ENCODE data around the gene USP15.

USP15 gene

DNA sequence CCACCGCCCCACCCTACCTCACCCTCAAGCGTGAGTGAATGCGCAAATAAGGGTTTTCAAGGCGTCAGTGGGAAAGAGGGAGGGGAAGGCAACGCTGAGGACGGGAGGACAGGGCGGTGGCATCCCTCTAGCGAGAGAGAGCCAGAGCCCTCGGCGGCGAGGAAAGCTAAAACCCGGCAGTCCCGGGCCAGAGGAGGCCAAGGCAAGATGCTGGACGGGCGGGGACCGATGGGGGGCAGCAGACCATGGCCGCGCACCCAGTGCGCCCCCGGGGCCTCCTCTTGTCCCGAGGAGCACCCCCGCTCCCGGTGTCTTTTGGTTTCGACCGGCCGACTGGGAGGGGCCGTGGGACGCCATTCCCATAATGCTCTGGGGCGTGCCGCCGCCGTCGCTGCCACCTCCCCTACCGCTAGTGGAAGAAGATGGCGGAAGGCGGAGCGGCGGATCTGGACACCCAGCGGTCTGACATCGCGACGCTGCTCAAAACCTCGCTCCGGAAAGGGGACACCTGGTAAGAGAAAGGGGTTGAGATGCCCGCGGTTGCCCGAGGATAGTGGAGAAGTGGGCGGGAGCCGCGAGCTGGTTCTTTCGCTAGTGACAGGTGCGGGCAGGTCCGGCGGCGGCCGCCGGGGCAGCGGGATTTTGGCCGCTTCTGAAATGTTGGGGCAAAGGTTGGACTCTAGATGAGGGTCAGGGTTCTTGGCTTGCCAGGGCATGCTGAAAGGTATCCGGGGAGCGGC is at the start of gene USP15:
Gene USP15 (plus strand): TSS at position 412 of the 740 bp plus-strand sequence. CDS start 11 bp downstream, at position 423.
- DNase-seq, result peak; percentile 98

DNA sequence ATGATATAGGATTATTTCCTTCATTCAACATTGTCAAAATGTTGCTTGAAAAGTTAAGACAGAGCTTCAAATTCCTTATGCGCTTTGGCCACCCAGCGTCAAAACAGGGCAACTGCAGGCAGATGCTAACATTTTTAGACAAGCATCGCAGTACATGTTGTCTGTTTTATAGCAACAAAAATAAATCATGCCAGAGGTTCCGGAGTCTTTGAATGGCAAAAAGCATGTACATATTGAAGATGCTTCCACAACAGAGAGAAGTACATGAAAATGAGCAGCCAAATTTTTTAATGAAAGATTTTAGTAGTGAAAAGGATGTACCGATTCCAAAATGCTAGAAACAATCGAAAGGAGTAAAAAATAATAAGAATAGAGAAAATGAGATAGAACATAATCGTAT is 49.8 kb upstream of the USP15 start:
- DNase-seq, result peak; percentile 47

DNA sequence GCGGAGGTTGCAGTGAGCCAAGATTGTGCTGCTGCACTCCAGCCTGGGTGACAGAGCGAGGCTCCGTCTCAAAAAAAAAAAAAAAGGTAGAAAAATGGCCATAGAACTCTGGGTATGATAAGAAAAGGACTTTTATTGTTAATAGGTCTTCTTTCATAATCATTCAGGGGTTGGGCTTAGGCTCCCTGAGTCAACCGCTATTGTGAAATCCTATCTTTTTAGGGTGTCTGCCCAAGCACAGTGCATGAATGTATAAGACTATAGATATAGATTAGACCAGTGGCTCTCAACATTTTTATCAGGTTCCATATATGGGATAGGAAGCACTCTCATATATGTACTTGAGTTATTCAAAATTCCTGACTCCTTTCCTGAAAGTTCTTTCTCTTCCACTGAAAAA is 48.7 kb upstream of the USP15 start:
- DNase-seq, result no peak

DNA sequence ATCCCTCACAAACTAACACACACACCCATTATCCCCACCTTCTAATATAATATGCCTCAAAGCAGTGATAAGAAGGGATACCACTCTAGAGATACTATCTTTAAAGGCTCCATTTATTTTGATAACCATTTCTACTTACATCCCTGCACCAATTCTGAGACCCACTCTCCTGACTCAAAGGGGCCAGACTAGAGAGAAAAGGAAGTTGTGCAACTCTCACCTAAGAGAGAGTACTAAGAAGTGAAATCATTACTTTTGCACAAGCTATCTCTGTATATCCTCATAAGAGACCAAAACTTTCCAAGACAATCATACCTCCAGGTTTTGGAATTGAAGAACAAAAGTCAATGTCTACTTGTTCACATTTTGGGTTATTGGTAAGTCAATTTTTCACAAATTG is 45.4 kb upstream of the USP15 start:
- no peak for DNase-seq

DNA sequence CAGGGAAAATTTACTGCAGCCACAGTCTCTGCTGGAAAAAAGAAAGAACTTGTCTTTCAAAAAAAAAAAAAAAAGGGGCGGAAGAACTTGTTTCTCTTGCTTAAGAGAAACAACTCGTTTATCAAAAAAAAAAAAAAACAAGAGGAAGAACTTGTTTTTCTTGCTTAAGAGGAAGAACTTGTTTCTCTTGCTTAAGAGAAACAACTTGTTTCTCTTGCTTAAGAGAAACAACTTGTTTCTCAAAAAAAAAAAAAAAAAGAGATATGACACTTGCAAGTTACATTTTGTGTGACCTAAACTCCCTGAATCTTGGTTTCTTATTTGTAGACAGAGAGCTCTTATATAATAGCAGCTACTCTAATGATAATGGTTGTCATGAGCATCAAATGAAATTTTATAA is 44.7 kb upstream of the USP15 start:
- DNase-seq, result no peak

DNA sequence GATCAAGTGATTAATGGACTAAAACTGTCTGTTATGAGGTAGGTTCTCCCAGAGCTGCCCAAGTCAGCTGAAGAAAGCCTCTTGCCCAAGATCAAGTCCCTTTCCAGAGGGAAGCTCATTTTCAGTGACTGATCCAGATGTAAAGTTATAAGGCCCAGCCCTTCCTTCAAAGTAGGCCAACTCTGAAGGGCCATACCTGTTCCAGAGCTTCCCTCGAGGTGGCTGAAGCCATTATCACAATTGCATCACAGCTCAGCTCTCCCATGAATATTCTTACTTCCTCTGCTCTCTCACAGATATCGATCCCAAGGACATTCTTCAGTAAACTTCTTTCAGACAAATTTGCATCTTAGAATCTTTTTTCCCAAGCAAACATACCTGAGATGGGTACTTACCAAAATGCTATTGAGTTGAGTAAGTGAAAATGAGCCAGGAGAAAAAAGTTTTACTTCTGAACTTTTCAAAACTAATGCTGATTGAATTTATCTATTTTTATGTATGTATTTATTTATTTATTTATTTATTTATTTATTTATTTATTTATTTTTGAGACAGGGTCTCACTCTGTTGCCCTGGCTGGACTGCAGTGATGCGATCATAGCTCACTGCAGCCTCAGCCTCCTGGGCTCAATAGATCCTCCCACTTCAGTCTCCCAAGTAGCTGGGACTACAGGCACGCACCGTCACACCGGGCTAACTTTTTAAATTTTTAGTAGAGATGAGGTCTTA is 42.6 kb upstream of the USP15 start:
- no peak for DNase-seq

DNA sequence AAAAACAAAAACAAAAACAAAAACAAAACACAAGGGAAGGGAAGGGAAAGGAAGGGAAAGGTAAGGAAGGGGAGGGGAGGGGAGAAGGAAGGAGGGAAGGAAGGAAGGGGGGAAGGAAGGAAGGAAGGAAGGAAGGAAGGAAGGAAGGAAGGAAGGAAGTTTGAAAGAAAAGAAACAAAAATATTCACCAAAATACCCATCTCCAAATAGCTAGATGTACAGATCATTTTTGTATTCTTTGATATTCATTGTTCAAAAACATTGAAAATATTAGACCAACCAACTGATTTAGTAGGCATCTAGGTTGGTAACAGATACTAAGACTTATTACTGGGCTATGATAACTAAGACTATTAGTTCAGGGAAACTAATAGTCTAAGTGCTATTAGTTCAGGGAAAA is 39.1 kb upstream of the USP15 start:
- no peak for DNase-seq

DNA sequence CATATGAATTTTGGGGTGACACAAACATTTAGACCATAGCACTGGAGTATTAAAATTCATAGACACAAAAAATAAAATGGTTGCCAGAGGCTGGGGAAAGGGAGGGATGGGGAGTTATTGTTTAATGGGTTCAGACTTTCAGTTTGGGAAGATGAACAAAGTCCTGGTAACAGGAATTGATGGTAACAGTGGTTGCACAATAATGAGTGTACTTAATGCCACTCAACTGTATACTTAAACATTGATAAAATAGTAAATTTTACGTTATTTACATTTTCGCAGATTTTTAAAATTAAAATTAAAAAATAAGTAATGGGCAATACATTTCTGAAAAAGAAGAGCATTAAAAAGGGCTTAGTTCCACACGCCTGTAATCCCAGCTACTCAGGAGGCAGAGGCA is 35.6 kb upstream of the USP15 start:
- DNase-seq, result no peak

DNA sequence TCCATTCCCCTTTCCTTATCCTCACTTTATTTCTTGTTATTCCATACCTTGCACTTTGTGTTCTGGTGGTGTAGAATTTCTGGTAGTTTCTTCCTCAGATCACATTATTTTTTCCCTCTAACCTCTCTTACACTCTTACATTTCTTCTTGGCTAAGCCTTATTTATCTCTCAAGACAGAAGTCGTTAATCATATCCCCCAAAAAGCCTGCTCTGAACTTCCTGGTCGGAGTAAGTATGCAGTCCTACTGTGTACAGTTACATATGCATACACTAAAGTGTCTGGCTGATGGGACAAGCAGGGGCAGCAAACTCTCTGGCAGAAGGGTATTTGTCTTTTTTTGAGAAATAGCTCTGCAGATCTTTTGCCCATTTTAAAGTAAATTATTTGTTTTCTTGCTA is 33.1 kb upstream of the USP15 start:
- DNase-seq, result no peak

DNA sequence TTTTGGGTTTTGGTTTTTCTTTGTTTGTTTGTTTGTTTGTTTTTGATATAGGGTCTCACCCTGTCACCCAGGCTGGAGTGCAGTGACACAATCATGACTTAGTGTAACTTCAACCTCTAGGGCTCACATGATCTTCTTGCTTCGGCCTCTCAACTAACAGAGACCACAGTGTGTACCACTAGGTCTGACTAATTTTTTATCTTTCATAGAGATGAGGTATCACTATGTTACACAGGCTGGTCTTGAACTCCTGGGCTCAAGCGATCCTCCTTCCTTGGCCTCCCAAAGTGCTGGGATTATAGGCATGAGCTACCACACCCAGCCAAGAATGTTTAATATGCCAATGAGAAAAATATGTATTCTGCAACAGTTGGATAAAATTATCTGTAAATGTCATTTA is 29.6 kb upstream of the USP15 start:
- DNase-seq, result no peak

DNA sequence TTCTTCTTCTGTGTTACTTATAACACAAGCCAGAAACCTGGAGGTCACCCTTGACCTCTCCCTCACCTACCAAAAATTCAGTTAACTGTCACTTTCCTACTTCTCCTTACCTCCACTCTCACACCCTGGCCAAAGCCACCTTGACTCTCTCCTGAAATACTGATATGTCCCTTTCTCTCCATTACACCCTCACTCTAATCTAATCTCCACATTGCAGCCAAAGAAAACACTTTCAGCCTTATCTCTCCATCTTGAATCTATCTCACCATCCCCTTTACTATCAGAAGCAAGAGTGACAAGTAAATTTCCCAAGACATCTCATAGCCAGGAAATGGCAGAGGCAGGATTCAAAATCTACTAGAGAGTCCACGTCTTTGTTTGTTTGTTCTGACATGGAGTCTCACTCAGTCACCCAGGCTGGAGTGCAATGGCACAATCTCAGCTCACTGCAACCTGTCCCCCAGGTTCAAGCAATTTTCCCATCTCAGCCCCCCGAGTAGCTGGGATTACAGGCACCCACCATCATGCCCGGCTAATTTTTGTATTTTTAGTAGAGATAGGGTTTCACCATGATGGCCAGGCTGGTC is 28.0 kb upstream of the USP15 start:
- DNase-seq, result no peak

DNA sequence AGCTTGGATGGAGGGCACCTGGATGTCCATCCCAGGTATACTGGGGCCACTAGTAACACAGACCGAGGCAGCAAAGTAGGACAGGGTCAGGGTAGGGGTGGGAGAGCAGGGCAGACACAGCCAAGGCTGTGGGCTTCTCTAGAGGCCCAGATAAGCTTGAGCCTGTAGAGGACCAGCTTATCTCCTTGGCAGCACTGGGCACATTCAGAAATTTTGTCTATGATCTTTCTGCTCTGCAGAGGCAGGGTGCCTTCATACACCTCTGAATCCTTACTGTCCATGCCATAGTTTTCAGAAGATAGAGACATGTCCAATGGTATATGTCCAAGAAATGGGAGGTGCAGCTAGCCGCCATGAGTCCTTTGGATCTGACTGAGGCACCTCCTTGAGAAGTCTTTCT is 26.4 kb upstream of the USP15 start:
- DNase-seq, result no peak

DNA sequence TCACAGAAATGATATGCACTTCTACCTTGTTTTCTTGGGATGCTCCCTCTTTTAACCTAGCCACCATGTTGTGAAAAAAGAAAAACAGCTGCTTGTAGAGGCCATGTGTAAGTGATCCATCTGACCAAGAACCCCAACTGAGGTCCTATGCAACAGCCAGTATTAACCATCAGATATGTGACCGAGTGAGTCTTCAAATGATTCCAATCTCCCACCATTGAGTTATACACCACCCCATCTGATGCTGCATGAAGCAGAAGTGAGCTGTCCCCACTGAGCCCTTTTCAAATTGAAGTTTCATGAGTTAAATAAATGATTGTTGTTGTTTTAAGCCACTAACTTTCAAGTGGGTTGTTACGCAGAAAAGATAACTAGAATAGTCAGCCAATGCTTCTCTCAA is 20.6 kb upstream of the USP15 start:
- DNase-seq, result no peak

DNA sequence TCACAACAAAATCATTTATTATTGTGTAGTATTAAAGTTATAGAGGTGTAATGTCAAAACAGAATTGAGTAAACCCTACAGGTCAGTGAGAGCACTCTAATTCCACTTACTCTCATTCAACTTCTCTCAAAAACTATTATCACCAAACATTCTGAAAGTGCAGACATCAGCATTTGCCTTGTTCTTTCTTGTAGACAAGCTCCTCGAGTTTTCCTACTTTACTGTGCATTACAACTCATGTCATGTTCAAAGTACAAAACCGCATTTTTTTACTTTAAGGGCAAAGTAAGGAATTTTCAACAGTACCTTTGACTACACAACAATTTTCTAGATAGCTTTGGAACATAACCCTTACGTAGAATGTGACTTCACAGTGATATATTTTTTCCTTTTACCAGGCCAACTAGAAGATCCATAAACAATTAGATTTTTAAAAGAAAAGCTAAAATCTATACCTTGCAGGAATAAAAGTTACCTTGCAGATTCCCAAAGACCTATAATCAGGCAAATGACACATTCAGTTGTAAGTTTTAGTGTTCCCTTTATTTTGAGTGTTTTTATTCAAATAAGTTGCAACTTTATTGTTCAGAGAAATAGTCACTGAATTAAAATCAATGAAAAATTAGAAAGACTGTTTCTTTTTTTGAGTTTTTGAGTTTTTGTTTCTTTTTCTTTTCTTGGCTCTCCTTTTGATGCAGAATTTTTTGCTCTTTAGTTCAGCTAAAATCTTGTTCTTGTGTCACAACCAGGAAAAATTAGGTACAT is 12.7 kb upstream of the USP15 start:
- DNase-seq, result no peak

DNA sequence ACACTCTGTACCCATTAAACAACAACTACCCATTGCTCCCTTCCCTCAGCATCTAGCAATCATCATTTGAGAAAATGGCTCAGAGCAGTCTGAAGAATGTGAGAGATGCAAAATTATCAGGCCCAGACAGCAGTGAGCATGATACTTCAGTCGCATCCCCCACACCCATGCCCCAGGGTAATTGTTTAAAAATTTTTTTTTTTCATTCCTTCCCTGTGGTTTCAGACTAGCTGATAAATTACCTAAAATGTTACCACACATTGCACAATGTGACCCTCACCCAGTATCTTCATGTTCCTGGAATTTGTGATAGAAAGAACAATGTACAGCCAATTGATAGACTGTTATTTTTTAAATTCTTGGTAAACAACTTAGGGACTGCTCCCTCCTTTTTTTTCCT is 11.3 kb upstream of the USP15 start:
- no peak for DNase-seq

DNA sequence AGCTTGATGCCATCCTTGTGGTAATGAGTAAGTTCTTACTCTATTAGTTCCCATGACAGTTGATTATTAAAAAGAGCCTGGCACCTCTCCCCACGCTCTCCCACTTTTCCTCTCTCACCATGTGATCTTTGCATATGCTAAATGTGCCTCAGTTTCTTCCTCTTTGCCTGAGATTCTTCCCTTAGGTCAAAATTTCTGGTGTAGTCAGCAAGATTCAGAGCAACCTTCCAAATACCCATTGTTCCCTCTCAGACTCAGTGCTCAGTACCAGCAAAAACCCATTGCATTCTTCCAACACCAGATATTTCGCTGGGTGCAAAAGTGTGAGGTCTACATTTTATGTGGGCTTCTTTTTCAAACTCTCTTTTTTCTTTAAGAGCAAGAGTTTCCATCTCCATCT is 10.8 kb upstream of the USP15 start:
- DNase-seq, result no peak

DNA sequence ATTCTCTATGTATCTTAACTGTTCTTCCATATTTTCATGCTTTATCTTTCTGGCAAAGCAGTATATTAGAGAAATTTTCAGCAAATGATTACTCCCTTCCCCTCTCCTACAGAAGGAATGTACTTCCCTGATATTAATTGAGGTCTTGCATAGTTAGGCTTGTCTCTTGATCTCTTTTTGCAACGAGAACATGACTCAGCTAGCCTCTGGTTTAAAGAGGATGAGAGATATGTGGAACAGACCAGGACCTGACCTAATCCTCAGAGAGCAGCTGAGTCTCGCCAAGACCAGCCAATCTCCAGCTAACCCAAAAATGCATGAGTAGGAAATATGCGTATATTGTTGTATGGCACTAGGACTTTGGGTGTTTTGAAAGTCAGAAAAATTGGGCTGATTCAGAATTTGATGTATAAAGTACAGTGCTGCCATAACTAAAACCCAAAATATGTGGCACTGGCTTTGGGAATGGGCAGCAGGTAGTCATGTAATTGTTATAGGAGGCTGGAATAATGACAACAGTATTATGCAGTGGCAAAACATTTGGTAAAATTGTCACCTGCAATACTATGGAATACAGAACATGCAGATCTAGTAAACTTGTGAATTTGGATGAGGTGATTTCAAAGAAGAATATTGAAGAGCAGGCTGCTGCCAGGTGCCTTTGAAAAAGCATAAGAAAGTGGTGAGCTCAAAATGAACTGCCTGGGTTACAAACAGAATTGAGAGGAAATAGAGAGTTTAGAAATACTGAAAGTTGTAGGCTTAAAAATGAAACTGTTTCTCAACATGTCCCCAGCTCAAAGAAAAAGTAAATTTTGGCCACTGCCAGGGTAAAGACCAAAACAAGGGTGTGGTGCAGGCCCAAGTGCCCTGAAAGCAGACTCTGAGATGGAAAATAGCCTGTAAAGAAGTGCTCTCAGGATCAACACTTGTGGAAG is 9.3 kb upstream of the USP15 start:
- DNase-seq, result no peak

DNA sequence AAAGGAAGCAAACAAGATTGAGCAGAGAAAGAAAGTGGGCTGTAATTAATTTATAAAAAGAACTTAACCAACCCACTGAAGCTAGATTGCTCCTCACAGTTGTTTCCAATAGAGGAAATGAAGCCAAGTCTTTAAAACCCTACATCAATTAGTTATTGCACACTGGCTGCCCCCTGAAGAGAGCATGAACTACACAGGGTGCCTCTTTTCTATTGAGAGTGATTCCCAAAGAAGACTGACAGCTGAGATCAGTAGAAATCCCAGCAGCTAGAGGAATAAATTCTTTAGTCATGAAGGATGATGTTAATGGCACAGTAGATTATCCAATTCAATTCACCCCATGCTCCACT is 8.6 kb upstream of the USP15 start:
- DNase-seq, result no peak

DNA sequence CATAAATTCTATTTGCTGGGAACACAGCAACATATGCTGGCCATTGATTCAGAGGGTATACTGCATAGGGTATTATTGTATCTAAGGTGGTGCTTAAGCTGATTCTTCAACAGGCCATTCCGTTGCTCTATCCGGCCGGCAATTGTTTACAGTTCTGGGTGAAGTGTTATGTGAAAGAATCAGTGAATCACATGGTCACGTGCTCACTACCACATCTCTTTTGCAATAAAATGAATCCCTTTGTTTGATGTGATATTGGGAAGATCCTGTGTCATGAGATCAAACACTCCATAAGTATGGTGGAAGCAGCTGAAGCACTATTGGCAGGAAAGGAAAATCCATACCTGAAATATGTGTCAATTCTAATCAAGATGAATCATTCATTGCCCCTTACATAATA is 7.6 kb upstream of the USP15 start:
- no peak for DNase-seq

DNA sequence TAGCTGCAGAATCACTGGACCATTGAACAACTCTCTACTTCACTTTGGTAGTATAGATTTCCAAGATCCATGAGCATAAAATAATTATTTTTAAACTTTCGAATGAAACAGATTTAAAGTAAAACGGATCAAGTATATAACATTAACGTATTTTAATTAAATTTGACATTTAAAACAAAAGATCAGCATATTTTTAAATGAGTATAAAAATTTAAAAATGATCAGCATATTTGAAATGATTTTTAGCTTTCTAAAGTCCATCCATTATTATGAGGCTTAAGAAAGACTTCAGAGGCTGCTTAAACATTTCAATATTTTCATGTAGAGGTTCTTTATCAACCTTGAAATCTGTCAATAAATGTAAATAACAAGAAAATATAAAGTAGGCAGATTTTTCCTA is 5.2 kb upstream of the USP15 start:
- DNase-seq, result no peak

DNA sequence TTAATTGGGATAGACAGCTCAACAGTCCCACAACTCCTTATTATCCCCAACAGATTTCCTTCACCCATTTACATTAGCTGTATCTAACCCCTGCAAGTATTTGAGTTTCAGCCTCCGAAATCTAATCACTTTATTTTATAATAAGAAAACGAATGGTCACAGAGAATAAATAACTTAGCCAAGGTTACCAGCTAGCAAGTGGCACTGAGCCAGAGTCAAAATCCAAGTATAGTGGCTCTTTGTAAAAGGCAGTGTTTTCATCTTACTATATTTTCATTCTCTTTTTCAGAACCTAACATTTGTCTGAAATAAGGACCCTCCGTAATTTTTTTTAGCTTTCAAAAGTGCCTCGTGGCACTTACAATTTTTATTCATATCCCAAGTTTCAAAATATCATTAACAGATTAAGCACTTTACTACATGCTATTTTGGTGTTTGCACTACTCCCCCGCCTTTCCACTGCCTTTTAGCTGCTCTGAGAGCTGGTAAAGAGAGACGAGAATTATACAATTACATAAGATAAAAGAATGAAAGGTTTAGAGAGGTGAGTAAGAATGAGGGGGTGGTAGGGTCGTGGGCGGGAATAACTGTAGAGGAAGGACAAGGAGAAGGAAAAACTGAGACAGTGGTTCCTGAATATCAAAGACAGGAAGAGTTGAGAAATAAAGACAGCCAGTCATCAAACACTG is 3.7 kb upstream of the USP15 start:
- DNase-seq, result no peak

DNA sequence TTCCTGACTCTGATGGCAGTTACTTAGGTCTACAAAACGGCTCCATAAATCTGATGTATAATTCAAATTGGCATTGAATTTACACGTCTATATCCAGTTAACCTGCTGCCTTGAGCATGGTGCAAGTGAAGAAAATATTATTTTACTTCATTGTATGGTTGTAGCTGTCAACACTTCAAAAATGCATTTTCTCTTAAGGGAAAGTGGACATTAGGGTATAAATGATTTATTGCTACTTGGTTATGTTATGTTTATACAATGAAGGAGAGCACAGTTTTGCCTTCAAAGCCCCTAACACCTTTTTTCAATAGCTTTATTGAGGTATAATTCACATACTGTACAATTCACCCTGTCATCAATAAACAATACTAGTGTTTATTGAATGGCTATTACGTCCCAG is 2.0 kb upstream of the USP15 start:
- no peak for DNase-seq

All from NCI-H69 (cell line).